Right renal cortex interstitium (tissue), 3 donors: ENCODE data around the gene ADCY6. TPM values are rescaled to one million over a fixed set of nuclear protein-coding genes. Genes with fewer than 3 reads are reported as not detected.

Source experiments
- DNase-seq, 3 donors: peaks; one replicate each; pipeline ENCODE4 v3.0.0-alpha.2; 2013; ENCODE audit warnings: low read depth in 3 of 3, low spot score in 2 of 3
- polyA plus RNA-seq, 3 donors: library from polyadenylated mRNA; unstranded; fragments of 120-200 nt; gene quantifications; one replicate each; pipeline ENCODE4 v1.2.1, GENCODE V29; 2013; ENCODE audit not compliant: insufficient read length in 3 of 3

ADCY6 gene
- polyA plus RNA-seq, 3 donors, result 71.6 to 79.9 (median 78.4) TPM

DNA sequence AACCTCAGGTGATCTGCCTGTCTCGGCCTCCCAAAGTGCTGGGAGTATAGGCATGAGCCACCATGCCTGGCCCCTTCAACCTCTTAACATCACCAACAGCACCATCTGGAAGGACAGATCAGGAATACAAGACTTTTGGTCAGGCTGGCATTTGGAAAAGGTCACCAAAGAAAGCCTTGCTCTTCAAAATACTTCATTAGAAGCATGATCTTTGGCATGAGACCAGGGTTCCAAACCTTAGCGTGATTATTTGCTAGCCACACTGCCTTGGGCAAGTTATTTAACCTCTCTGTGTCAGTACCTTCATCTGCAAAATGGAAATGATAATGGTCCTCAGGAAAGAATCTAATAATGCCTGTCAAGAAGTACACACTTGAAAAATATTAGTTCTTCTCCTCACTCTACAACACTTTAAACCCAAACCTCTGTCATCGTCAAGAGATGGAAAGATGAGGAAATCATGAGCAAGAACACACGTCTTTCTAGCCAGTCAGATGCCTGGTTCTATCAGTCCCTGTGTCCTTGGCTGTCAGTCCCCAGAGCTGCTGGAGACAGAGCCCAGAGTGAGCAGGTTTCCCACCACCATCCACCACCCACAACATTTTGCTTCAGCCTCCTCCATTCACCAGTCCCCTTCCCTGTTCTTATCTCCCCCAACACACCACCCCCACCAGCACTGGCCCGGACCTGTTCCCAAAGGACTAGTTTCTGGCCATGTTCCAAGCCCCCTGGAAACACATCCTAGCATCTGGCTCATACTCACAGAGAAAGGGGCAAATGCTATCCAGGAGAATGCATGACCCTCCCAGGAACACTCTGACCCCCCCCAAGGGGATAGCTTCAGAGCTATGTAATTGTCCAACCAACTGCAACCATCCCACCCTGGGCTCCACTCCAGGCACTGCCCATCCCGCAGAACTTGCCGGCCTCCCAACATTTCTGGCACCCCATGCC, 2.0 kb downstream of the ADCY6 start:
- DNase-seq, result no peak

DNA sequence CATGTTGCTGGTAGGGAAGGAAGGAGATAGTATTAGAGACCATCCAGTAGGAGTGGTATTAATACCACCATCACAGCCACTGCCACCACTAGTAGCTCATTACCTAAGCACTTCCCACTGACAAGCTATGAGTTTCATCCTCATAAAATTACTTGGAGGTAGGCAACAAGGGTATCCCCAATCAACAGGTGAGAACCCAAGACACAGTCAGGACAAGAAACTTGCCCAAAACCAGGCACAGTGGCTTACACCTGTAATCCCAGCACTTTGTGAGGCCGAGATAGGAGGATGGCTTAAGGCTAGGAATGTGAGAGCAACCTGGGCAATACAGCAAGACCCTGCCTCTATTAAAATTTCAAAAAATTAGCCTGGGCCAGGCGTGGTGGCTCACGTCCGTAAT, 5.5 kb downstream of the ADCY6 start:
- DNase-seq, result no peak

DNA sequence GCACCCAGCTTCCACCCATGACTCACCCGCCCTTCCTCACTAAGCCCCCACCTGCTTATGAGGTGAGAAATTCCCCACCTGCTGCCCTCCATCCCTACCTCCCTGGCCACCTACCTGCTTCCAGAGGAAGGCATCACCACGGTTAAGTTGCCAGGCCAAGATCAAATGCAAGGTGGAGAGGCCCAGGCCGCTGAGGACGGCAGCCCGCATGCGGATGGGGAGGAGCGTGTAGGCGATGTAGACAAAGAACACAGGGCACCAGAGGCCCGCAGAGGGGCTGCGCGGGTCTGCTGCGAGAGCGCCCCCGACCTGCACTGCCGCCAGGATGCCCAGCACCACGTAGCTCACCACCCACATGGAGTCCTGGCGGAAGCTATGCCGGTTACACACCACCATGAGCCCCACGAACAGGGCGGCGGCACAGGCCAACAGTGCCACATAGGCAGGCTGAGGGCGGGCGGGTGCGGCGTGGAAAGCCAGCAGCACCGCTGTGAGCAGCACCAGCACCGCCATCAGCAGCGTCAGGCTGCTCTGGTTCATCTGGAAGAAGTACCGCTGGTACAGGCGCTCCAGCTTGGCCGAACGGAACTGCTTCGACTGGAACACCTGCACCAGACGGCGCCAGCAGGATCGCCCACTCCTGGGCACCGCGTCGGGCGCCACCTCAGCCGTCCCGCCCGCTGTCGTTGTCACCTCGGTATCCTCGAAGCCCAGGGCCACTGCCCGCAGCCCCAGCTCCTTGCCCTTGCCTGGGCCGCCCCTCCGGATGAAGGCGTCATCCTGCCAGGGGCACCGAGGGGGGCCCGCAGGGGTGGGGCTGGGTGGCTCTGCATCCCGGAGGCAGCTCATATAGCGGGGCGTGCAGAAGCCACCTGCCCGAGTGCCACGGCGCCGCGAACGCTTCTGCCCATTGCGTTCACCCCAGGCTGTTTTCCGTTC, 6.2 kb downstream of the ADCY6 start:
- DNase-seq, result no peak

DNA sequence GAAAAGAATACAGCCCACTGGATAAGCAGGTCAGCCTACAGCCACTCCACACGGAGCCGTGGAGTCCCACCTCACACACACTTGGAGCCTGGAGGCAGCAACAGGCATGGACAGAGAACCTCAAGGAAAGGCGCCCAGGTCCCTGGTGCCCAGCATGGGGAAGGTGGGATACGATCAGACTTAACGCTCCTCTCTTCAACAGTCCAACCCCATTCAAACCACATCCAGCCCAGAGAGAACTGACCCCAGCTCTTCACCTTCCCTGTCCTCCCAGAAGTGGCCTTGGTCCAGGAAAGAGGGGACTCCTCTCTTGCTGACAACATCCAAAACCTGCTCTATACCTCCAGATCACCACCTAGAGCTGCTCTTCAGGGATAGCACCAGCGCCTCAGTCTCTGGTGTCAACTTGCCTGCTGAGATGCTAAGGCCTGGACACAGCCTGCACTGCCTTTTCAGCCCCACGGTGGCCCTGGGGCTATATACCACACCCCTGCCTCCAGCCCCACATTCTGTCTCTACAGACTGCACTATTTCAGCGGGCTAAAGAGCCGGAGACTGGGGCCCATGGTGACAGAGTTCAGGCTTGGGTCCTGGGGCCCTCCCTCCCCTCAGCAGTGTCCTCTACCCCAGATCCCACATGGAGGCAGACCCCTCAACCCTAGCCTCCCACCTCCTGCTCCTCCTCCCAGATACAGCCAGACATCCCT, 7.0 kb downstream of the ADCY6 start:
- DNase-seq, result no peak

DNA sequence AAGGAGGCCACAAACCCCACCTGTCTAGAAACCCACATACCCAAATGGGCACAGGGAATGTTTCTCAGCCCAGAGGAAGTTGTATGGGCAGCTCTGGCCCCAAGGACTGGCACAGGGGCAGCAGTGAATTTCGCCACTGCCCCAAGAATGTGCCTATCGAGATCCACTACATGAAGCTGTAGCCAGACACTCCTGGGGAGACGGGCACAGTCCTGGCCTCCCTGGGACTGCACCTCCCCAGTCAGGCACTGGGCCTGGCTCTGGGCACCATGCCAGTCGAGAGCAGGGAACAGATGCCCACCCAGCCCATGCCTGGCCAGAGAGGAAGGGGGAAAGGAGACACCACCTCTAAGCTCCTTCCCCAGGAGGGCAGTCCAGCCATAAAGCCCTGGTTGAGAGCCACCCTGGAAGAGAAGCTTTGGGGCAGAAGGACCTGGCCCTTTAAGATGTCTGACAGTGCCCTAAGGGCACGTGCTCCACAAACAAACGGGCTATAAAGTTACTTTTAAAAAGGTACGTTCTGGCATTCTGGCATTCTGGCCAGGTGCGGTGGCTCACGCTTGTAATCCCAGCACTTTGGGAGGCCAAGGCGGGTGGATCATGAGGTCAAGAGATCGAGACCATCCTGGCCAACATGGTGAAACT, 8.4 kb downstream of the ADCY6 start:
- DNase-seq, result no peak

DNA sequence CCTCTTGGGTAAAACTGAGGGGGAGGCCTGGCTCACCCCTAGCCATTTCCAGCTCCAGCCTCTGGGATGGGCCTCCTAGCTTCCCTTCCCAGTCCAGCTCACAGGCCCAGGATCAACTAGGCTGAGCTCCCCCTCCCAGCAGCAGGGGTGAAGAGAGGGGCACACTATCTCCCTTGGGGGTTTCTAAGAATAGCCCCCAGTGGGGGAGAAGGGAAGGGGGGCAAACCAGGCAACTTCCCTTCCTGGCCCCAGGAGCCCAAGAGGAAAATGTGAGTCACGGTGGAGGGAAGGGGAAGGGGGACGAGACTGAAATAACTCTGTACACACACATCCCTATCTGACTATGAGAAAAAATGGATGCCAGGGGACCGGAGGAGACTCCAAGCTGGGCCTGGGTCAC, 9.0 kb downstream of the ADCY6 start:
- no peak for DNase-seq

DNA sequence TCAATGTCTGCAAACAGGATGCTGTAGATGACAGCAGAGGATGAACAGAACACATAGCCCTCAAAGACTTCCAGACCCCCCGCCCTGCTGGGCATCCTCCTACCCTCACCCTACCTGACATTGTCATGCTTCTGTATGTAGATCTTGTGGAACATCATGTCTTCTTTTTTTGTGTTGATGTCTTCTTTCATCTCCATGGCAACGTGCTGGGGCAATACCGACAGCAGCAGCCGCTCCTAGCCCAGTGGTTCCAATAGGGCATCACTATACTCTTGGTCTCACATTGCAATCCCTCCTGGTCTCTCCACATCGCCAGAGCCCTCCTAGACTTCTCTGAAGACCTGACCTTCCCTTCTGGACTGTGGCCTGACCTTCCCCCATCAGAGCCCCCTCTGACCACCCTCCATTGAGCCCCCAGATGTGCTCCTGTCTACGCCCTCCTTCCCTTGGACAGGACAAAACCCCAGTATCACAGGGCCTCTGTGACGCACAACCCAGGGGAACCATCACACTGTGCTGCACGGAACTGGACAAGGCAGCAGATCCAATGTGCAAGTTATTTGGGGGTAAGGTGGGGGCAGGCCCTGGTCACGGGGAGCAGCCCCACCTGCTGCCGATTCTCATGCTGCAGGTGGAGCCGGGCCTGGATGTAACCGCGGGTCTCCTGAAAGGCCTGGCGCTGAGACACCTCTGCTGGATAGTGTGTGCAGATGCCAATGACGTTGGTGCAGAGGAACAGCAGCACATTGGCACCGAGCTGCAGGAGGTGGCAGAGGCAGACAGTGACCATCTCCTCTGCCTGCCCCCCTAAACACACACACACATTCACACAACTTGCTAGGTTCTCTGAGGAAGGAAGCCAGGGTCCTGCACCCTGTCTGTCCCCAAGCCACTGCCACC, 11.1 kb downstream of the ADCY6 start:
- DNase-seq, result no peak

DNA sequence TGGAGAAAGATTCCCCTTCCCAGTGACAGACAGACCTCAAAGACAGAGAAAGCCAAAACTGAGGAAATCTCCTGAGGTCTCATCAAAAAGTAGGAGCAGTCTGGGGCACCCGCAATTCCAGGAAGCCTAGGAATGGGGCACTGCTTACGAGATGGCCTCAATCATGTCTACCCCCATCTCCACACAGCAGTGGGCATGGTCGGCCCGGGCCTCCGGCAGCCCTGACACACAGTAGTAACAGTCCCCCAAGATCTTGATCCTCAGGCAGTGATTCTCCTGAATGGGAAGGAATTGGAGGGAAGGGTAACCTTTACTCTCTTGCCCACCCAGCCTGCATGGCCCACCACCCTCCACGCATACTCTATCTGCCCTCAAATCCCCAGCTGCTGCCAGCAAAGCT, 11.9 kb downstream of the ADCY6 start:
- DNase-seq, result no peak

DNA sequence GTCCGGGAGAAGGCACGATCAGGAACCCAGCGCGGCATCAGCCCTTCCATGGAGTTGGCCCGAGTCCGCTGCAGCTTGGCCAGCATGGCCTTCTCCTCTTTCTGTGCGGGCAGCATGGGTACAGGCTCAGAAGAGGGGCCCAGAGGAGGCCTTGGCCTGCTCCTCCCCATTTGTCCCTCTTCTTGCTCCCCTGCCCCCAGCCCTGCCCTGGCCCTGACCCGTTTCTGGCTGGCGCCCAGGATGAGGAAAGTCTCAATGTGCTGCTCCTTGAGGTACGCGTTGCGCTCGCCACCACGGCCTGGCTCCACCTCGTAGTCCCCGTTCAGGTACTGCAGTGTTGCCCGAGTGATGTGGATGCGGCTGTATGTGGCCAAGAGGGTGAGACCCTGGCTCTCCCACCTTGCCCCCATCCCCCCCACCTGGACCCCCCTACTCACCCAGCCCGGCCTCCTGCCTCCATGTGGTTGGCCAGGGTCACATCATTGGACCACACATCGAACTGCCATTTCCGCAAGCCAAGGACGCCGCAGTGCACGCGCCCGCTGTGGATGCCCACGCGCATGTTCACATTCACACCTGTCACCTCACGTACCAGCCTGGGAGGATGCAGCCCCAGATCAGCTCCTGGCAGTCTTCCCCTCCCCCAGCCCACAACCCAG, 12.8 kb downstream of the ADCY6 start:
- no peak for DNase-seq

DNA sequence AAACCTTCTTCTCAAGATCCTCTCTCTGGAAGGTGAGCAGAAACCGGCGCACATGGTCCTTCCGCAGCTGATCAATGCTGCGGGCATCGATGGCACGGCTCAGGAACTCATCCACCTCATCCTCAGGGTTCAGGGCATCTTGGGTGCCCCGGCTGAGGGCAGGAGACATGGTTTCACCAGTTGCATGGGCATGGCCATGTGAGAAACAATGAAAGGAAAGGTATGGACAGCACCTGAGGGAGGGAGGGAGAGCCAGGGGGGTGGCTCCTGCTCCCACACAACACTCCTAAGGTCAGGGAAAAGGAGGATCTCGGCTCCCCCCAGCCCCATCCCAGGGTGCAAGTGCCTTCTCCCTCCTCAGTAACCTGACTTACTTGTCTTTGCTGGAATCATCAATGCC, 13.6 kb downstream of the ADCY6 start:
- DNase-seq, result no peak

DNA sequence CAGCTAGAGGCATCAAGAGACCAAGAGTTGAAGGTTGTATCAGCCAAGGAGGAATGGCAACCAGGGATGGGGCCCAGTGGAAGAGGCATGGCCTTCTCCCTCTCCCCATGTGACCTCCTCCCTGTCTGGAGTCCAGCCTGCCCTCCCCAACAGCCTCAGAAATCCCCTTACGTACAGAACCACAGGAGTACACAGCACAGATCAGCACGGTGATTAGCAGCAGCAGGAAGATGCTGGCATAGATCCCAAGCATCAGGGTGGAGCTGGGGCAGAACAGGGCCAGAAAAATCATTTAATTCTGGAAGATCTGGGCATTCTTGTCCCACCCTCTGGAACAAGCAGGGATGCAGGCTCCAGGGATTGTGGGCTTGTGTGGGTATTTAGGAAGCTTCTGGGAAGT, 14.4 kb downstream of the ADCY6 start:
- no peak for DNase-seq

DNA sequence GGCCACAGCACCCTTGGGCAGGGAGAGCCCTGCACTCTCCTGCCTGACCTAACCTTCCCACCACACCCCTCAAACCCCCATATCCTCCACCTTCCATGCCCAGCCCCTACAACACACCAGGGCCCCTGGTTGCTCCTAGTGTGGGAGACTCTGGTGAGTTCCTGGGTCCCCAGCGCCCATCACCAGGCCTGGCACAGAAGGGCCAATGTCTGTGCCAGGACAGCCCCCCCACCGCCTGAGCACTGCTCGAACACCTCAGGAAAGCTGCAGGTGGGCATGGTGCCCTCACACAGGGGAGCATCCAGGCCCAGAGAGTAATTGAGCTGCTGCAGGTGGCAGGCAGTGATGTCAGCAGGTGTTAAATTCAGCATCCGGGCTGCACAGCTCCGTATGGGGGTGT, 15.2 kb downstream of the ADCY6 start:
- DNase-seq, result no peak

DNA sequence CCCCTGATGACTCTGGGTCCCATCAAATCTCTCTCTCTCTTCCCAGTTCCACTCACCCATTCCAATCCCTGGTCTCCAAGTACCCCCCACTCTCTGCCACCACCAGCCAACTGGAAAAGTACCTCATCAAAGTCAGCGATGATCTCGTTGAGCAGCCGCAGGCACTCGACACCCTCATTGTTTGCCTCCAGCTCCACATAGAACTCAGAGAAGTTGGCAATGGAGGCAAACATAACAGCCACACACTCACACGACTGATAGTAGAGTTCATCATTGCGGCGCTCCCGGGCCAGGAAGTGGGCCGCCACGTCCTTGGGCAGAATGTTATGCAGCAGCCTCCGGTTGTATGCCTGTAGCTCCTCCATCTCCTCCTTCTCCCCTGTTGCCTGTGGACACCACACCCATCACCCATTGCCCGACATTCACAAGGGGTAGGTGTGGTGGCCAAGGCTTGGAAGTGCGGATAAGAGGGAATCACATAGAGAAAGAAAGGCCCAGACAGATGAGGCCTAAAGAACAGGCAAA, 17.2 kb downstream of the ADCY6 start:
- DNase-seq, result no peak

DNA sequence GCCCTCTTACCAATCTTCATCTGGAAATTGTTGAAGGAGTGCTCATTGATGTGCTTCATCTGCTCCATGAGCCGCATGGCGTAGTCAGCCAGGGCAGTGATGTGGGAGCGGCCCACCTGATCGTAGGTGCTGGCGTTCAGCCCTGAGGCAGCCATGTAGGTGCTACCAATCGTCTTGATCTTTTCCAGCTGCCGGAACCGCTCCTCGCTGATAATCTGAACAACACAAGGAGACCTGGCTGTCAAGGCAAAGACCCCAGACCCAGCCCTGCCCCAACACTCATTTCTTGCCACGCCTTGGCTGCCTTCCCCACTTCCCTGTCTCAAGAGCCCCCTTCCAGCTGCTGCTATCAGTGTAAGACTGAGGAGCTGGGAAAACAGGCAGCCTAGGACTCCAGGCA, 18.1 kb downstream of the ADCY6 start:
- no peak for DNase-seq

DNA sequence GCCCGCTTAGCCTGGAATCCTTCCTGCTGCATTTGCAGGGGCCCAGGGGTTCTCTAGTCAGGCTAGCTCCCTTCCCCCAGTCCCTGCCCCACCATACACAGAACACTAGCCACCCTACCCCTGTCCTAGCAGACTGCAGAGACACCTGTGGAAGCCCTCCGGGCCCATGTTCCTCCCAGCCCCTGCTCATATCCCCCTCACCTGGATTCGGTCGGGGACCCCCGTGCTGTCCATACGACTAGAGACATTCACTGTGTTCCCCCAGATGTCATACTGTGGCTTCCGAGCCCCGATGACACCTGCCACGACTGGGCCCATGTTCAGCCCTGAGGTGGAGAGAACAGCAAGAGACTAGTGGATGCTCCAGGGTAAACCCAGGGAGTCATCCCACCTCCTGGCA, 20.2 kb downstream of the ADCY6 start:
- no peak for DNase-seq

DNA sequence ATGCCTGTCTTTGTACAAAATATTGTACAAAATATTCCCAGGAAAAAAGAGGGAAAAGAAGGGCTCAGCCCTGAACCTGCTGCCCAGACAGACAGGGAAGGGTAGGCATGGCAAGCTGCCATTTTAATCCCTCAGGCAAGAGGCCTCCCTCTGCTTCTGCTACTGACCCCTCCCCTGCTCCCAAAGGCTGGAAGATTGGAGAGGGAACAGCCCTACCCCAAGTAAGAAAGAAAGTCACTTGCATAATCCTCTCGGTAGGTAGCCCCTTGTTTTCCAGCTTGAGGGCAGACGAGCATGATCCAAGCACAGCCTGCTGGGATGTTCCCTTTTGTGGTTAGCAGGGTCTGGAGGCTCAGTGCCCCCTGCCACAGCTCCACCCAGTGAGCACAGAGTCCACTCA, 20.7 kb downstream of the ADCY6 start:
- no peak for DNase-seq

DNA sequence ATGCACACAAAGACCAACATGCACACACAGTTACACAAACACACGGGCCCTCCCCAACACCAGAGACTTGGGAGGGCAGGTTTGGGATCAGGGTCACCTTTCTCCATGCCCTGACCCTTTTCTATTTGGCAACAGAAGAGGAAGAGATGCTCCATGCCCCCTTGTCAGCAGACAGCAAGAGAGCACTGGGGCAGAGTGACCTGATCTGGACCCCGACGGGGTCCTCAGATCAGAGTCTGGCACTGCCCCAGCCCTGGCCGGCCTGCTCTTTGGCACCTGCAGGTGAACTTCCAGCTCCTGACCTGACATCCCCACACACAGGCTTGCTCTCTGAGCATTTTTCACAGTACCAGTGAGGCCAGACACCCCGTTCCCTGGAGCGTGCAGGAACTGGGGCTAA, 21.4 kb downstream of the ADCY6 start:
- DNase-seq, result no peak

DNA sequence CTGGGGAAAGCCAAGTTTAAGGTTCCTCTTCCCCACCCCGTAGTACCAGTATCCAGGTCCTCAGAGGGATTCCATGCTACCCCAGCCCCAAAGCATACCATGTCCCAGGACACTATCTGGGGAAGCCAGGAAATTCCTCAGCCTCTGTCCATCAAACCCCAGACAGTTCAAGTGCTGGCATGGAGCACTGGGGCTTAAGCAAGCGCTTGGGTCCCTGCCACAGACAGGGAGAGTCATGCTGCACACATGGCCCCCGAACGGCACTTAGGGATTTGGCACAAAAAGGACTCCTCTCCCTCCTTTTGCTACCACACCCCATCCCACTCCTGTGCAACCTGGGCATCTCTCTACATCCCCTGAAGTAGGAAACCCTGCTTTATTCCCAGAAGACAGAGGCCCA, 21.8 kb downstream of the ADCY6 start:
- no peak for DNase-seq

DNA sequence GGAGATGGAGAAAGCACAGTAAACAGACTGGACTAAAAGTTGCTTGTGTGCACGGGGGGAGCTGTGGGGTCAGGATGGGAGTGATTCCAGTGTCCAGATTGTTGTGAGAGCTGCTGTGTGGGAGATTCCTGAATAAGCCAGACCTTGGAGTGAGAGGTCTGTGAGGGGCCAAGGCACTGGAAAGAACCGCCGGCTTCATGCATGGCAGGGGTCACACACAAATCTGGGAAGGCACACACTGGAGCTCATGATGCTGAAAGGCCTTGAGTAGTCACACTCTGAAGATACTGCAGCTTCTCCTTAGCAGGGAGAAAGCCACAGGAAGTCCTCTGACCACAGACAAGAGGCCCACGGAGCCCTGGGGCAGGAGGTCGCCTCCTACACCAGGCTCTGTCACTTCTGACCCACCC, 23.1 kb downstream of the ADCY6 start:
- no peak for DNase-seq
